Stimulated activated CD8-positive, alpha-beta memory T cell treated with anti-CD3 and anti-CD28 coated beads, Interleukin-7, amount 100 ng/mL, for 24 hours (primary cell): ENCODE results near the gene PLEKHA5.
"Not testable (repeated sequence)": the region's sequence is repeated elsewhere in the genome, so short reads cannot be mapped to it uniquely, and the experiment has no call there.

Experiments
- DNase-seq: peaks from one replicate; pipeline ENCODE4 v3.0.0-alpha.2; 2020; ENCODE audit warnings: low read depth

Gene PLEKHA5

GRCh38 chr12:19350850-19351249, 221.3 kb downstream of the PLEKHA5 start:
- DNase-seq: not testable (repeated sequence)

GRCh38 chr12:19351346-19351745, 221.8 kb downstream of the PLEKHA5 start:
- no peak for DNase-seq

GRCh38 chr12:19369691-19370148, 240.2 kb downstream of the PLEKHA5 start:
- no peak for DNase-seq

GRCh38 chr12:19373586-19373985, 244.1 kb downstream of the PLEKHA5 start:
- no peak for DNase-seq

- no peak for DNase-seq
Measured at GRCh38 chr12:19375888-19376287, 246.4 kb downstream of the PLEKHA5 start.

- no peak for DNase-seq
Measured at GRCh38 chr12:19376691-19377090, 247.2 kb downstream of the PLEKHA5 start.

- DNase-seq: peak; percentile 21
Measured at GRCh38 chr12:19382111-19382526, 252.6 kb downstream of the PLEKHA5 start.

- DNase-seq: no peak
Measured at GRCh38 chr12:19382563-19382962, 253.0 kb downstream of the PLEKHA5 start.

- no peak for DNase-seq
Measured at GRCh38 chr12:19387161-19387560, 257.6 kb downstream of the PLEKHA5 start.

- DNase-seq: no peak
Measured at GRCh38 chr12:19388131-19388549, 258.6 kb downstream of the PLEKHA5 start.

- DNase-seq: no peak
Measured at GRCh38 chr12:19390051-19390598, 260.6 kb downstream of the PLEKHA5 start.

- not testable (repeated sequence) for DNase-seq
Measured at GRCh38 chr12:19392644-19393043, 263.1 kb downstream of the PLEKHA5 start.

- DNase-seq: no peak
Measured at GRCh38 chr12:19394385-19394784, 264.9 kb downstream of the PLEKHA5 start.

- DNase-seq: no peak
Measured at GRCh38 chr12:19397534-19397933, 268.0 kb downstream of the PLEKHA5 start.

- no peak for DNase-seq
Measured at GRCh38 chr12:19398376-19399363, 269.1 kb downstream of the PLEKHA5 start.

- DNase-seq: not testable (repeated sequence)
Measured at GRCh38 chr12:19400649-19401285, 271.2 kb downstream of the PLEKHA5 start.

GRCh38 chr12:19402211-19402610, 272.7 kb downstream of the PLEKHA5 start:
- DNase-seq: no peak

- DNase-seq: no peak
Measured at GRCh38 chr12:19402743-19403431, 273.4 kb downstream of the PLEKHA5 start.

- no peak for DNase-seq
Measured at GRCh38 chr12:19404242-19404880, 274.8 kb downstream of the PLEKHA5 start.

GRCh38 chr12:19409376-19409775, 279.8 kb downstream of the PLEKHA5 start:
- no peak for DNase-seq

GRCh38 chr12:19410211-19410610, 280.7 kb downstream of the PLEKHA5 start:
- no peak for DNase-seq
